Endothelial cell of umbilical vein (primary cell): Measurements from ENCODE around the gene RTKN. TPM values are rescaled to one million over a fixed set of nuclear protein-coding genes. Genes with fewer than 3 reads are reported as not detected.

Source experiments
- BruUV-seq: library from RNA; stranded (reverse); fragments of 400-500 nt; replicated peaks from 2 replicates; lab custom pipeline; 2021; lab: Mats Ljungman, UMichigan
- CTCF ChIA-PET: fragments of 300-600, 350-600 bp; sonication (Branson Sonifier 250); formaldehyde crosslinking; loops from one replicate; lab custom pipeline; 2021; ENCODE audit warnings: antibody characterized with exemption, inconsistent platforms; lab: Charles Lee
- POLR2A ChIA-PET: fragments of 300-600, 350-600 bp; sonication (Branson Sonifier 250); formaldehyde crosslinking; loops from one replicate; lab custom pipeline; 2021; ENCODE audit warnings: antibody characterized with exemption, inconsistent platforms; lab: Charles Lee
- DNase-seq: peaks from one replicate; pipeline ENCODE4 v3.0.0-alpha.2; 2011; ENCODE audit warnings: low read depth, low spot score
- FAIRE-seq: peaks from 2 replicates; lab custom pipeline; 2011; peaks lifted over from hg19 to GRCh38; lab: Jason Lieb, UNC
- H2AFZ ChIP-seq: 2 replicates; pipeline ENCODE4 v1.6.0; 2012; ENCODE audit warnings: low read depth, low read length, control low read depth, inconsistent platforms
- H3K27ac ChIP-seq: 2 replicates; pipeline ENCODE4 v1.5.1; 2011; ENCODE audit warnings: low read depth, mild to moderate bottlenecking, control low read depth, low read length, moderate library complexity; ENCODE audit not compliant: insufficient read depth
- H3K27me3 ChIP-seq, 2 experiments: 2 replicates each; pipeline versions ENCODE4 v1.6.0 to v1.6.1; 2011; ENCODE audit warnings: low read length in 2 of 2, mixed read lengths in 1 of 2; ENCODE audit not compliant: control insufficient read depth in 2 of 2, insufficient read depth in 2 of 2
- H3K36me3 ChIP-seq, 2 experiments: 2 replicates in 1 of 2; 3 replicates in 1 of 2; pipeline ENCODE4 v1.5.1; 2011; ENCODE audit warnings: low read length in 2 of 2, mild to moderate bottlenecking in 1 of 2, moderate library complexity in 1 of 2; ENCODE audit not compliant: control insufficient read depth in 2 of 2, insufficient read depth in 2 of 2; ENCODE audit errors: extremely low read depth in 1 of 2
- H3K4me1 ChIP-seq: 3 replicates; pipeline ENCODE4 v1.5.1; 2011; ENCODE audit warnings: mild to moderate bottlenecking, low read length; ENCODE audit not compliant: control insufficient read depth, insufficient read depth; ENCODE audit errors: extremely low read depth
- H3K4me2 ChIP-seq: 2 replicates; pipeline ENCODE4 v1.6.1; 2011; ENCODE audit warnings: low read length, control low read depth, mixed read lengths; ENCODE audit not compliant: insufficient read depth
- H3K4me3 ChIP-seq, 3 experiments: fragments of 200-600 bp in 1 of 3; sonication (generic), shearing (Covaris generic) in 1 of 3; replicated peaks in 1 of 3; 2 replicates each; pipeline ENCODE4 v1.5.1; 2011 to 2016; ENCODE audit warnings: control low read depth in 3 of 3, low read length in 3 of 3, mild to moderate bottlenecking in 2 of 3, inconsistent platforms in 1 of 3, low read depth in 1 of 3, moderate library complexity in 1 of 3; ENCODE audit not compliant: insufficient read depth in 1 of 3
- H3K79me2 ChIP-seq: 2 replicates; pipeline ENCODE4 v1.6.0; 2012; ENCODE audit warnings: low read length, inconsistent platforms; ENCODE audit not compliant: control insufficient read depth, insufficient read depth
- H3K9ac ChIP-seq: replicated peaks from 2 replicates; pipeline ENCODE3; 2011; ENCODE audit warnings: low read length, control low read depth; ENCODE audit not compliant: insufficient read depth; ENCODE audit errors: extremely low read depth
- H3K9me1 ChIP-seq: replicated peaks from 3 replicates; pipeline ENCODE4 v1.6.0; 2011; ENCODE audit warnings: mild to moderate bottlenecking, low read length; ENCODE audit not compliant: control insufficient read depth, insufficient read depth; ENCODE audit errors: extremely low read depth
- H3K9me3 ChIP-seq: replicated peaks from 2 replicates; pipeline ENCODE4 v1.5.1; 2012; ENCODE audit warnings: low read length, inconsistent platforms; ENCODE audit not compliant: control insufficient read depth, insufficient read depth
- H4K20me1 ChIP-seq: replicated peaks from 2 replicates; pipeline ENCODE3; 2011; ENCODE audit warnings: mild to moderate bottlenecking, low read length; ENCODE audit not compliant: control insufficient read depth, insufficient read depth; ENCODE audit errors: extremely low read depth
- CTCF ChIP-seq, 2 donors: IDR thresholded peaks; 1 replicate in 1 of 2; 2 replicates in 1 of 2; pipeline ENCODE4 v1.5.1; 2011; ENCODE audit warnings: low read length in 2 of 2, mild to moderate bottlenecking in 2 of 2, moderate library complexity in 2 of 2, control low read depth in 1 of 2, inconsistent platforms in 1 of 2, low read depth in 1 of 2; ENCODE audit not compliant: insufficient read depth in 1 of 2; ENCODE audit errors: extremely low read depth in 1 of 2
- EZH2 ChIP-seq: IDR thresholded peaks from 2 replicates; pipeline ENCODE4 v1.6.1; 2012; ENCODE audit warnings: borderline replicate concordance, low read depth, mild to moderate bottlenecking, moderate library complexity, low read length, inconsistent platforms; ENCODE audit not compliant: severe bottlenecking
- FOS ChIP-seq: IDR thresholded peaks from 2 replicates; pipeline ENCODE4 v1.6.1; 2011; ENCODE audit warnings: mild to moderate bottlenecking, low read length, moderate library complexity, borderline replicate concordance; ENCODE audit not compliant: insufficient read depth
- GATA2 ChIP-seq: IDR thresholded peaks from 2 replicates; pipeline ENCODE4 v1.7.0; 2011; ENCODE audit warnings: low read depth, mild to moderate bottlenecking, moderate library complexity, mixed read lengths, low read length; ENCODE audit not compliant: insufficient read length, insufficient read depth
- JUN ChIP-seq: IDR thresholded peaks from 2 replicates; pipeline ENCODE4 v1.6.1; 2011; ENCODE audit warnings: borderline replicate concordance, low read depth; ENCODE audit not compliant: insufficient read length, insufficient read depth
- MAX ChIP-seq: IDR thresholded peaks from 2 replicates; pipeline ENCODE4 v1.6.1; 2011; ENCODE audit not compliant: insufficient read depth, insufficient read length
- MYC ChIP-seq: IDR thresholded peaks from one replicate; pipeline ENCODE4 v1.6.1; 2011; ENCODE audit warnings: mild to moderate bottlenecking, low read depth, low read length
- POLR2A ChIP-seq: IDR thresholded peaks from 2 replicates; pipeline ENCODE4 v1.6.1; 2012; ENCODE audit warnings: low read depth, mild to moderate bottlenecking, control low read depth, low read length
- POLR2AphosphoS5 ChIP-seq: IDR thresholded peaks from 2 replicates; pipeline ENCODE4 v1.6.1; 2012; ENCODE audit warnings: low read depth, mild to moderate bottlenecking, control low read depth, low read length, moderate library complexity; ENCODE audit not compliant: insufficient read depth
- dilution Hi-C: fragments of 300-500 bp; cut with MboI; formaldehyde crosslinking; loops from one replicate; pipeline ENCODE4 v1.15.0; 2019; ENCODE audit warnings: low sequenced_read_pairs; ENCODE audit not compliant: extremely low pct_ligation_motif_present
- intact Hi-C: fragments of 100-400 bp; cut with micrococcal nuclease; formaldehyde crosslinking; loops from one replicate; pipeline ENCODE4 v1.10.0; 2022
- polyA plus RNA-seq, 4 experiments: library from polyadenylated mRNA; depleted of rRNA in 3 of 4; stranded (reverse) in 3 of 4; unstranded in 1 of 4; fragments of >200 nt; gene quantifications; 2 replicates each; pipeline versions ENCODE4 v1.2.1 to v1.2.3, GENCODE V29; 2011 to 2012; ENCODE audit warnings: missing spikeins in 1 of 4
- total RNA-seq: library from RNA; stranded (reverse); gene quantifications from 2 replicates; pipeline ENCODE4 v1.2.3, GENCODE V29; 2021

The RTKN gene
- total and polyA plus RNA-seq, 2 donors (not counting 3 experiments of a cell fraction or from before 2014, with no cell fraction given), result 20.0 to 20.7 TPM

- TF ChIP-seq POLR2AphosphoS5 (no peak), POLR2A (no peak), FOS (no peak), GATA2 (no peak), MAX (no peak), MYC (no peak), CTCF (IDR thresholded peaks at IDR 0.05; ENCODE audit: extremely low read depth in 1 of 2, insufficient read depth in 1 of 2, low read depth in 1 of 2, low read length in 2 of 2) (no peak), EZH2 (no peak), JUN (no peak)
- Histone ChIP-seq H3K9me3 (no peaks in the 10 kb centered on the region), H3K27ac (no peak overlapping the region), H3K27me3 (no peaks in the 10 kb centered on the region), H3K4me2 (no peak overlapping the region), H3K4me3 (no peak overlapping the region), H3K36me3 (peaks cover 4 to 35% of the 10 kb centered on the region in 2 experiments), H3K9me1 (no peaks in the 10 kb centered on the region), H3K4me1 (no peaks in the 10 kb centered on the region), H2AFZ (no peak overlapping the region), H4K20me1 (no peaks in the 10 kb centered on the region), H3K79me2 (no peaks in the 10 kb centered on the region), H3K9ac (no peak overlapping the region)
- BruUV-seq, result no TSS peak
- POLR2A ChIA-PET, result no interaction called here
- DNase-seq (no peak), FAIRE-seq (no peak)
- dilution Hi-C loops, result no loop called here
- intact Hi-C loops, result no loop called here
- CTCF ChIA-PET, result no interaction called here
These were observed 12.0 kb downstream of the RTKN start for GRCh38 chr2:74429487-74430451.
